Coronary artery (tissue), 2 donors: ENCODE measurements around the gene CRADD.
"Not testable (repeated sequence)": the region's sequence is repeated elsewhere in the genome, so short reads cannot be mapped to it uniquely, and the experiment has no call there.

Source experiments
- DNase-seq: peaks from one replicate; pipeline ENCODE4 v3.0.0-alpha.2; 2017; ENCODE audit warnings: low spot score
- H3K27ac ChIP-seq, 2 donors: fragments of 200-600 bp; sonication (generic); one replicate each; pipeline ENCODE4 v1.5.1; 2016 to 2019
- H3K4me3 ChIP-seq: fragments of 200-600 bp; sonication (generic); 2 replicates; pipeline ENCODE4 v1.5.1; 2016; ENCODE audit warnings: mild to moderate bottlenecking, moderate library complexity
- TF ChIP-seq, protein P1 (sequence below): fragments of 200-600 bp; sonication (generic); IDR thresholded peaks from one replicate; pipeline ENCODE4 v1.5.1; 2019; ENCODE audit warnings: antibody characterized with exemption

CRADD gene

DNA sequence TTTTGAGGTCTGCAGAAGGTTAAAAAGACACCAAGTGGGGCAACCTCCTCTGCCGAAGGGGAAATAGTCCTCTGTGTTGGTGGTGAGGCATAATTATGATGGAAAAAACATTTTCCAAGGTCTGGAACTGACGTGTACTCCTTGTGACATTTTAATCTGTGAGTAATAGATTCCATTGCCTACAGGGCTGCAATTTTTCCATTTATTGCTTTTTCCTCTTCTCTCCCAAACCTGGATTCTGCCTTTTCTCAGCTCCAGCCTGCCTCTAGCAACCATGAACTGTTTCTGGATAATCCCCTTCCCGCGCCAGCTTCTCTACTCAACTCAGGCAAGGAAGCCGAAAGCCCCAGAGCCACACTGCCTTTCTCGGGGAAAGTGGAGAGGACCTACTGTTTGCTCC lies 241.1 kb downstream of the CRADD start:
- H3K4me3 ChIP-seq: peak overlapping the region; percentile 6
- H3K27ac ChIP-seq: peak overlapping the region; percentile 89 to 93
- TF ChIP-seq, protein P1, sequence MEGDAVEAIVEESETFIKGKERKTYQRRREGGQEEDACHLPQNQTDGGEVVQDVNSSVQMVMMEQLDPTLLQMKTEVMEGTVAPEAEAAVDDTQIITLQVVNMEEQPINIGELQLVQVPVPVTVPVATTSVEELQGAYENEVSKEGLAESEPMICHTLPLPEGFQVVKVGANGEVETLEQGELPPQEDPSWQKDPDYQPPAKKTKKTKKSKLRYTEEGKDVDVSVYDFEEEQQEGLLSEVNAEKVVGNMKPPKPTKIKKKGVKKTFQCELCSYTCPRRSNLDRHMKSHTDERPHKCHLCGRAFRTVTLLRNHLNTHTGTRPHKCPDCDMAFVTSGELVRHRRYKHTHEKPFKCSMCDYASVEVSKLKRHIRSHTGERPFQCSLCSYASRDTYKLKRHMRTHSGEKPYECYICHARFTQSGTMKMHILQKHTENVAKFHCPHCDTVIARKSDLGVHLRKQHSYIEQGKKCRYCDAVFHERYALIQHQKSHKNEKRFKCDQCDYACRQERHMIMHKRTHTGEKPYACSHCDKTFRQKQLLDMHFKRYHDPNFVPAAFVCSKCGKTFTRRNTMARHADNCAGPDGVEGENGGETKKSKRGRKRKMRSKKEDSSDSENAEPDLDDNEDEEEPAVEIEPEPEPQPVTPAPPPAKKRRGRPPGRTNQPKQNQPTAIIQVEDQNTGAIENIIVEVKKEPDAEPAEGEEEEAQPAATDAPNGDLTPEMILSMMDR: no peak
- DNase-seq: peak; percentile 76

GRCh38 chr12:93918900-93919299 lies 241.7 kb downstream of the CRADD start:
- TF ChIP-seq, protein P1: no peak
- Histone ChIP-seq H3K4me3 (no peak overlapping the region), H3K27ac (peak overlapping the region; percentile 89 to 93)
- DNase-seq: no peak

DNA sequence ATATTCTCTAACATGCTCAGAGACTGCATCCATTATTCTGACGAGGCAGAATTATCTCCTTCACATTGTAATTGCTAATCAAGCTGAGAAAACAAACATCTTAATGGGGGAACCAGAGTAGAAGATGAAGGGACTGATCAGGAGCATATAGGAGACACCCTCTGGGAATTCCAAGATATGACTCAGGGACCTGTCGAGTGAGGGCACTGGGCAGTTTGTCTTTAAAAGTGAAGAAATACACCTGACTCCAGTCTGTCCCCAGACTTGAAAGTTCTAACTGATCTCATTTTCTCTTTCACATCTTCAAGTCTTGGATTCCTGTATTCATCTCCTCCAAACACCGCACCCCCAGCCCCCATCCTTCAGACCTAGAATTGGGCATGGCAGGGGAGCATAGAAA lies 244.3 kb downstream of the CRADD start:
- DNase-seq: no peak
- TF ChIP-seq, protein P1: no peak
- no peak overlapping the region for H3K27ac ChIP-seq
- no peak overlapping the region for H3K4me3 ChIP-seq

GRCh38 chr12:93922583-93923006 lies 245.4 kb downstream of the CRADD start:
- TF ChIP-seq, protein P1: no peak
- no peak for DNase-seq
- Histone ChIP-seq H3K4me3 (no peak overlapping the region), H3K27ac (no peak overlapping the region)

GRCh38 chr12:93924367-93924766 lies 247.2 kb downstream of the CRADD start:
- no peak overlapping the region for H3K27ac ChIP-seq
- no peak overlapping the region for H3K4me3 ChIP-seq
- DNase-seq: no peak
- TF ChIP-seq, protein P1: no peak

DNA sequence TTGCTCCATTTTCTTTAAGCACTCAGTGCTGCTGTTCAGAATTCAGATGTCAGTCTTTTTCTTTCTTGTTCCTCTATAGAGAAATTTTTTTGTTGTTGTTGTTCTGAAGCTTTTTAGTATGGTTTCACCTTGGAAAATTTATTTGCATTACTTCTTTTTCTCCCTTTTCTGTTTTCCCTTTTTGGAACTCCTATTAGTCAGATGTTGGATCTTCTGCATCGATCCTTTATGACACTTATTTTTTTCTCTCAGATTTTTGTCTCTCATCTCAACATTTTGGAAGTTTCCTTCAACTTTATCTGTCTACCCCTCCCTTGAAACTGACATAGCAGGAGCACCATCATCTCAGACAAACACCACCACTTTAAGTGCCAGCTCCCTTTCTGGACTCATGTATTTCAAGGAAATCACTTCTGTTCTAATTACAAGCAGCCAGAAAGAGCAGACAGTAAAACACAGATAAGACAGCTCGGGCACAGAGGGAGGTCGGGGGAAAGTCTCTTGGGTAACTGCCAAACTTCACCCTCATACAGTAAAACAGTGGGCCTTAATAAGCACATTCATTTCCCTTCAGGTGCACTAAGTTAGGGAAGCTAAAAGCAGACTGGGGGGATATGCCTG lies 248.5 kb downstream of the CRADD start:
- no peak for DNase-seq
- no peak overlapping the region for H3K4me3 ChIP-seq
- H3K27ac ChIP-seq: no peak overlapping the region
- TF ChIP-seq, protein P1: no peak

GRCh38 chr12:93926237-93926636 lies 249.1 kb downstream of the CRADD start:
- Histone ChIP-seq H3K4me3 (no peak overlapping the region), H3K27ac (no peak overlapping the region)
- no peak for DNase-seq
- TF ChIP-seq, protein P1: no peak

GRCh38 chr12:93929081-93929480 lies 251.9 kb downstream of the CRADD start:
- H3K27ac ChIP-seq, H3K4me3 ChIP-seq, DNase-seq: not testable (repeated sequence)
